Karpas-422 (cell line): ENCODE results near the gene TMTC4. TPM values are rescaled to one million over a fixed set of nuclear protein-coding genes. Genes with fewer than 3 reads are reported as not detected.

Source experiments
- DNase-seq: peaks from one replicate; pipeline ENCODE4 v3.0.0-alpha.2; 2015
- H2AFZ ChIP-seq: fragments of 200-600 bp; sonication (generic); 2 replicates; pipeline ENCODE4 v1.6.1; 2014; ENCODE audit warnings: antibody characterized with exemption, low read length, mixed read lengths
- H3K27ac ChIP-seq: fragments of 200-600 bp; sonication (generic); 2 replicates; pipeline ENCODE4 v1.5.1; 2014; ENCODE audit warnings: mild to moderate bottlenecking, low read length, moderate library complexity
- H3K27me3 ChIP-seq: fragments of 200-600 bp; sonication (generic); 2 replicates; pipeline ENCODE4 v1.6.1; 2014; ENCODE audit warnings: low read length, mixed read lengths
- H3K36me3 ChIP-seq: fragments of 200-600 bp; sonication (generic); 2 replicates; pipeline ENCODE4 v1.6.1; 2014; ENCODE audit warnings: low read length, mixed read lengths; ENCODE audit not compliant: insufficient read depth
- H3K4me1 ChIP-seq: fragments of 200-600 bp; sonication (generic); 2 replicates; pipeline ENCODE4 v1.6.1; 2014; ENCODE audit warnings: mild to moderate bottlenecking, low read length, mixed read lengths
- H3K4me2 ChIP-seq: fragments of 200-600 bp; sonication (generic); 2 replicates; pipeline ENCODE4 v1.6.1; 2014; ENCODE audit warnings: low read length, low read depth, mild to moderate bottlenecking; ENCODE audit not compliant: poor library complexity, severe bottlenecking
- H3K4me3 ChIP-seq: fragments of 200-600 bp; sonication (generic); 2 replicates; pipeline ENCODE4 v1.5.1; 2014; ENCODE audit warnings: mild to moderate bottlenecking, antibody characterized with exemption, low read length, mixed read lengths
- H3K79me2 ChIP-seq: fragments of 200-600 bp; sonication (generic); 2 replicates; pipeline ENCODE4 v1.6.1; 2014; ENCODE audit warnings: mild to moderate bottlenecking, low read length, mixed read lengths
- H3K9ac ChIP-seq: fragments of 200-600 bp; sonication (generic); 2 replicates; pipeline ENCODE4 v1.6.0; 2014; ENCODE audit warnings: low read length
- H3K9me2 ChIP-seq: fragments of 200-600 bp; sonication (generic), shearing (Covaris generic); replicated peaks from 2 replicates; pipeline ENCODE4 v1.6.0; 2014; ENCODE audit warnings: mild to moderate bottlenecking, low read length, moderate library complexity; ENCODE audit not compliant: insufficient read depth
- H3K9me3 ChIP-seq: fragments of 300-700, 200-600 bp; sonication (generic); 2 replicates; pipeline ENCODE4 v1.6.1; 2014; ENCODE audit warnings: low read length, mixed read lengths
- H4K20me1 ChIP-seq: fragments of 200-600 bp; sonication (generic); 2 replicates; pipeline ENCODE4 v1.6.1; 2014; ENCODE audit warnings: mild to moderate bottlenecking, antibody characterized with exemption, low read length, low read depth; ENCODE audit not compliant: insufficient read depth
- total RNA-seq: library from RNA; depleted of rRNA; stranded (reverse); fragments of >200 nt; shearing (Covaris generic); gene quantifications from 2 replicates; pipeline ENCODE4 v1.2.3, GENCODE V29; 2014; ENCODE audit warnings: low replicate concordance

Gene TMTC4
- total RNA-seq, 1 experiment from 2014 or later: 62.7 TPM

GRCh38 chr13:100648354-100648753, 26.2 kb downstream of the TMTC4 start:
- H3K36me3 ChIP-seq: peaks cover 16% of the 10 kb centered on the region; the same call in 1 of the 2 replicates

GRCh38 chr13:100646871-100647270, 27.7 kb downstream of the TMTC4 start:
- Histone ChIP-seq H3K4me1 (no peaks in the 10 kb centered on the region), H4K20me1 (no peaks in the 10 kb centered on the region), H3K4me2 (no peak overlapping the region), H3K27ac (no peak overlapping the region), H3K4me3 (no peak overlapping the region), H3K36me3 (peaks cover 9% of the 10 kb centered on the region; the same call in 1 of the 2 replicates), H2AFZ (no peak overlapping the region), H3K9ac (no peak overlapping the region), H3K9me3 (no peaks in the 10 kb centered on the region), H3K9me2 (no peaks in the 10 kb centered on the region), H3K27me3 (no peaks in the 10 kb centered on the region), H3K79me2 (peaks cover 12% of the 10 kb centered on the region)
- DNase-seq: no peak

More at GRCh38 chr13:100648354-100648753, 26.2 kb downstream of the TMTC4 start:
- Histone ChIP-seq H3K27ac (no peak overlapping the region), H3K9ac (no peak overlapping the region), H3K4me1 (no peaks in the 10 kb centered on the region), H3K9me2 (no peaks in the 10 kb centered on the region), H3K27me3 (no peaks in the 10 kb centered on the region), H3K79me2 (peaks cover 12% of the 10 kb centered on the region), H4K20me1 (no peaks in the 10 kb centered on the region), H2AFZ (no peak overlapping the region), H3K4me2 (no peak overlapping the region), H3K4me3 (no peak overlapping the region), H3K9me3 (no peaks in the 10 kb centered on the region)
- DNase-seq: no peak

GRCh38 chr13:100646030-100646673, 28.4 kb downstream of the TMTC4 start:
- Histone ChIP-seq H3K4me2 (no peak overlapping the region), H3K4me3 (no peak overlapping the region), H3K4me1 (no peaks in the 10 kb centered on the region), H3K36me3 (peaks cover 9% of the 10 kb centered on the region; the same call in 1 of the 2 replicates), H4K20me1 (no peaks in the 10 kb centered on the region), H3K79me2 (peaks cover 12% of the 10 kb centered on the region), H3K27ac (no peak overlapping the region), H3K9ac (no peak overlapping the region), H3K9me2 (no peaks in the 10 kb centered on the region), H2AFZ (no peak overlapping the region), H3K9me3 (no peaks in the 10 kb centered on the region), H3K27me3 (no peaks in the 10 kb centered on the region)
- DNase-seq: no peak

GRCh38 chr13:100645382-100645781, 29.2 kb downstream of the TMTC4 start:
- Histone ChIP-seq H4K20me1 (no peaks in the 10 kb centered on the region), H3K27ac (no peak overlapping the region), H3K4me1 (no peaks in the 10 kb centered on the region), H3K9me3 (no peaks in the 10 kb centered on the region), H2AFZ (no peak overlapping the region), H3K9me2 (no peaks in the 10 kb centered on the region), H3K27me3 (no peaks in the 10 kb centered on the region), H3K79me2 (peaks cover 6% of the 10 kb centered on the region), H3K4me2 (no peak overlapping the region), H3K36me3 (0 out of 2 replicates have a peak, but pooled peaks cover 2% of the 10 kb centered on the region), H3K4me3 (no peak overlapping the region), H3K9ac (no peak overlapping the region)
- no peak for DNase-seq

- no peaks in the 10 kb centered on the region for H3K36me3 ChIP-seq
- DNase-seq: no peak
- H3K27ac ChIP-seq: no peak overlapping the region
- H3K9ac ChIP-seq: no peak overlapping the region
- H3K4me3 ChIP-seq: no peak overlapping the region
- no peaks in the 10 kb centered on the region for H3K9me3 ChIP-seq
- H3K9me2 ChIP-seq: no peaks in the 10 kb centered on the region
- H4K20me1 ChIP-seq: no peaks in the 10 kb centered on the region
- H2AFZ ChIP-seq: no peak overlapping the region
- H3K4me1 ChIP-seq: no peaks in the 10 kb centered on the region
- H3K79me2 ChIP-seq: no peaks in the 10 kb centered on the region; the same call in 1 of the 2 replicates
- no peaks in the 10 kb centered on the region for H3K27me3 ChIP-seq
- H3K4me2 ChIP-seq: no peak overlapping the region
Observed at GRCh38 chr13:100644371-100644770, 30.2 kb downstream of the TMTC4 start.

GRCh38 chr13:100637796-100638195, 36.8 kb downstream of the TMTC4 start:
- Histone ChIP-seq H3K36me3 (peaks cover 29% of the 10 kb centered on the region; the same call in 1 of the 2 replicates), H3K9me3 (no peaks in the 10 kb centered on the region), H4K20me1 (no peaks in the 10 kb centered on the region)

GRCh38 chr13:100637380-100637779, 37.2 kb downstream of the TMTC4 start:
- Histone ChIP-seq H3K9ac (no peak overlapping the region), H3K27ac (no peak overlapping the region), H4K20me1 (no peaks in the 10 kb centered on the region), H2AFZ (no peak overlapping the region), H3K4me3 (no peak overlapping the region), H3K4me1 (no peaks in the 10 kb centered on the region), H3K79me2 (no peaks in the 10 kb centered on the region), H3K4me2 (no peak overlapping the region), H3K9me3 (no peaks in the 10 kb centered on the region), H3K36me3 (peaks cover 29% of the 10 kb centered on the region; the same call in 1 of the 2 replicates), H3K27me3 (no peaks in the 10 kb centered on the region), H3K9me2 (no peaks in the 10 kb centered on the region)
- DNase-seq: no peak

More at GRCh38 chr13:100637796-100638195, 36.8 kb downstream of the TMTC4 start:
- DNase-seq: no peak
- H3K27me3 ChIP-seq: no peaks in the 10 kb centered on the region
- H3K4me3 ChIP-seq: no peak overlapping the region
- H3K9me2 ChIP-seq: no peaks in the 10 kb centered on the region
- H3K27ac ChIP-seq: no peak overlapping the region
- no peaks in the 10 kb centered on the region for H3K79me2 ChIP-seq
- no peaks in the 10 kb centered on the region for H3K4me1 ChIP-seq
- H3K4me2 ChIP-seq: no peak overlapping the region
- no peak overlapping the region for H2AFZ ChIP-seq
- no peak overlapping the region for H3K9ac ChIP-seq

GRCh38 chr13:100636441-100636840, 38.2 kb downstream of the TMTC4 start:
- Histone ChIP-seq H3K9me2 (no peaks in the 10 kb centered on the region), H3K79me2 (no peaks in the 10 kb centered on the region), H3K9ac (no peak overlapping the region), H3K36me3 (peaks cover 35% of the 10 kb centered on the region; the same call in 1 of the 2 replicates), H3K27me3 (no peaks in the 10 kb centered on the region), H3K4me3 (no peak overlapping the region), H2AFZ (no peak overlapping the region), H3K9me3 (no peaks in the 10 kb centered on the region), H3K27ac (no peak overlapping the region), H4K20me1 (no peaks in the 10 kb centered on the region), H3K4me2 (no peak overlapping the region), H3K4me1 (no peaks in the 10 kb centered on the region)
- DNase-seq: no peak
